Measurements from ENCODE around the gene RARG.

Gene RARG

GRCh38 chr12:53231921-53232645 is at the start of gene RARG:
Gene RARG, minus strand, starts transcription at chr12:53232209. Its CDS starts 4,664 bp downstream, at chr12:53227545.
- peak; percentile 31 to 54 for DNase-seq (ENCODE audit: low read depth in 1 of 2, low spot score in 1 of 2)

GRCh38 chr12:53279888-53280498 is 48.0 kb upstream of the RARG start:
- no peak for DNase-seq (ENCODE audit: low read depth in 1 of 2, low spot score in 1 of 2)

GRCh38 chr12:53279283-53279869 is 47.4 kb upstream of the RARG start:
- no peak for DNase-seq (ENCODE audit: low read depth in 1 of 2, low spot score in 1 of 2)

GRCh38 chr12:53277981-53278380 is 46.0 kb upstream of the RARG start:
- DNase-seq (ENCODE audit: low read depth in 1 of 2, low spot score in 1 of 2) = no peak

GRCh38 chr12:53276511-53276910 is 44.5 kb upstream of the RARG start:
- DNase-seq (ENCODE audit: low read depth in 1 of 2, low spot score in 1 of 2) = no peak

- DNase-seq (ENCODE audit: low read depth in 1 of 2, low spot score in 1 of 2) = no peak
These were observed 42.4 kb upstream of the RARG start for GRCh38 chr12:53274445-53274844.

GRCh38 chr12:53268630-53269562 is 36.9 kb upstream of the RARG start:
- DNase-seq (ENCODE audit: low read depth in 1 of 2, low spot score in 1 of 2) = no peak

- DNase-seq (ENCODE audit: low read depth in 1 of 2, low spot score in 1 of 2) = peak; percentile 52 to 72
These were observed 36.1 kb upstream of the RARG start, which contains the start of gene ESPL1 for GRCh38 chr12:53267999-53268629. Gene ESPL1, plus strand, starts transcription at chr12:53268299. Its CDS starts 468 bp downstream, at chr12:53268767.

GRCh38 chr12:53267306-53267998 is 35.4 kb upstream of the RARG start:
- DNase-seq (ENCODE audit: low read depth in 1 of 2, low spot score in 1 of 2) = no peak

- no peak for DNase-seq (ENCODE audit: low read depth in 1 of 2, low spot score in 1 of 2)
These were observed 33.8 kb upstream of the RARG start for GRCh38 chr12:53265783-53266182.

- DNase-seq (ENCODE audit: low read depth in 1 of 2, low spot score in 1 of 2) = no peak
These were observed 27.9 kb upstream of the RARG start for GRCh38 chr12:53259891-53260290.

GRCh38 chr12:53258541-53259539 is 26.8 kb upstream of the RARG start:
- no peak for DNase-seq (ENCODE audit: low read depth in 1 of 2, low spot score in 1 of 2)

GRCh38 chr12:53255996-53256395 is 24.0 kb upstream of the RARG start:
- no peak for DNase-seq (ENCODE audit: low read depth in 1 of 2, low spot score in 1 of 2)

GRCh38 chr12:53254816-53255545 is 23.0 kb upstream of the RARG start:
- DNase-seq (ENCODE audit: low read depth in 1 of 2, low spot score in 1 of 2) = no peak

GRCh38 chr12:53253298-53253697 is 21.3 kb upstream of the RARG start:
- no peak for DNase-seq (ENCODE audit: low read depth in 1 of 2, low spot score in 1 of 2)

- no peak for DNase-seq (ENCODE audit: low read depth in 1 of 2, low spot score in 1 of 2)
These were observed 20.4 kb upstream of the RARG start for GRCh38 chr12:53252349-53252916.

GRCh38 chr12:53251477-53252348 is 19.7 kb upstream of the RARG start:
- DNase-seq (ENCODE audit: low read depth in 1 of 2, low spot score in 1 of 2) = peak; percentile 38 to 53
